ENCODE measurements around the gene ASIC1.

ASIC1 gene

DNA sequence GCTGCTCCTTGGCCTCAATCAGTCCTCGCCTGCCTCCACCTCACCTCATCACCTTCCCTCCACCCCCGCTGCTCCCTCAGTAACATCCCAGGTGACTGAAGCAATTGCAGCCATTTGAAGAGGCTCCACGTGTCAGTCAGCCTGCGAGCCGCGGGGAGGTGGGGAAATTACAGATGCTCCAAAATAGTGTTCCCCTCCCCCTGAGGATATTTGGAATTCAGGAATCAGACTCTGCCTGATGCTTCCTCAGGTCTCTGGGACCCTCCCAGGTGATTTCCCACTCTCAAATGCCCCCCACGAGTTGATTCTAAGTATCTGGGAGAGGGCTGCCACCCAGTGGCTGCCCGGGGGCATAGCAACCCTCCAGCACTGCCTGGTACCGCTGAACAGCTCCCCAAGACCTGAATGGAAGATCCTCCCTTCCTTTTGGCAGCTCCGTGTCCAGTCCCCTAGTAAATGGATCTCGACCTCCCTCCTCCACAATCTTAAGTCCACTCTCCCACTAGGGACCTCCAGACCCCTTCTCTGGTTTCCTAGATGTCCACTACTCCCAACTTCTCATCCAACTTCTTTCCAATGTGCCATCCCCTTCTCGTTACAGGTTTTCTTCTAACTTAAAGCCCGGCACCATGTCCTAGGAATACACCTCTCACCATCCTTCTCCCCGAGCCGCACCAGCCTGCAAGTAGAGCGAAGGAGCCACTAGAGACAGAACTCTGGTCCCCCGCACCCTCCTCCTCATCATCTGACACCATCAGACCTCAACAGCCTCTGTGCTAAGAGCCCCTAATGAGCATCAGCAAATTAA is 1.4 kb upstream of the ASIC1 start:
- peak; percentile 70 for DNase-seq
- Histone ChIP-seq H3K27me3 (no peaks in the 10 kb centered on the region), H3K9me3 (no peaks in the 10 kb centered on the region), H3K4me1 (peaks cover 12% of the 10 kb centered on the region), H3K4me3 (ENCODE audit: low read depth, low read length) (peak overlapping the region; percentile 77), H3K36me3 (peaks cover 16% of the 10 kb centered on the region)
- TF ChIP-seq, protein P1, sequence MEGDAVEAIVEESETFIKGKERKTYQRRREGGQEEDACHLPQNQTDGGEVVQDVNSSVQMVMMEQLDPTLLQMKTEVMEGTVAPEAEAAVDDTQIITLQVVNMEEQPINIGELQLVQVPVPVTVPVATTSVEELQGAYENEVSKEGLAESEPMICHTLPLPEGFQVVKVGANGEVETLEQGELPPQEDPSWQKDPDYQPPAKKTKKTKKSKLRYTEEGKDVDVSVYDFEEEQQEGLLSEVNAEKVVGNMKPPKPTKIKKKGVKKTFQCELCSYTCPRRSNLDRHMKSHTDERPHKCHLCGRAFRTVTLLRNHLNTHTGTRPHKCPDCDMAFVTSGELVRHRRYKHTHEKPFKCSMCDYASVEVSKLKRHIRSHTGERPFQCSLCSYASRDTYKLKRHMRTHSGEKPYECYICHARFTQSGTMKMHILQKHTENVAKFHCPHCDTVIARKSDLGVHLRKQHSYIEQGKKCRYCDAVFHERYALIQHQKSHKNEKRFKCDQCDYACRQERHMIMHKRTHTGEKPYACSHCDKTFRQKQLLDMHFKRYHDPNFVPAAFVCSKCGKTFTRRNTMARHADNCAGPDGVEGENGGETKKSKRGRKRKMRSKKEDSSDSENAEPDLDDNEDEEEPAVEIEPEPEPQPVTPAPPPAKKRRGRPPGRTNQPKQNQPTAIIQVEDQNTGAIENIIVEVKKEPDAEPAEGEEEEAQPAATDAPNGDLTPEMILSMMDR (IDR thresholded peaks at IDR 0.05; ENCODE audit: low read depth, low read length) = peak; percentile 99

DNA sequence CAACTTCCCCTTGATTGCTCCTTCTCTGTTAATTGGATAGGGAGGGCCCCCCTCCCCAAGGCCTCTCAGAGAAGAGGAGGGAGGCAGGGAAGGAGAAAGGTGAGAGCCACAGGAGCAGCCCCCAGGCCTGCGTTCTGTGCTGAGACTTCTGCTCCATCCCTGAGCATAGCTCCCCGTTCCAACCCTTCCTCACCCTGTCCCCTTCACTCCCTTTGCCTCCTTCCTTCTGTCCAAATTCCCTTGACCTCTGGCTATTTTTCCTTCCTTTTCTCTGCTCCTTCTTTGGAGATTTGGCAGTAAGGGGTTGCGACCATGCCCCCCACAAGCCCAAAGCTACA is 788 bp upstream of the ASIC1 start:
- no peak for DNase-seq
- TF ChIP-seq, protein P1 (IDR thresholded peaks at IDR 0.05; ENCODE audit: low read depth, low read length) = no peak
- Histone ChIP-seq H3K4me3 (ENCODE audit: low read depth, low read length) (peak overlapping the region; percentile 77), H3K4me1 (peaks cover 10% of the 10 kb centered on the region), H3K27me3 (no peaks in the 10 kb centered on the region), H3K9me3 (no peaks in the 10 kb centered on the region), H3K36me3 (peaks cover 22% of the 10 kb centered on the region)

DNA sequence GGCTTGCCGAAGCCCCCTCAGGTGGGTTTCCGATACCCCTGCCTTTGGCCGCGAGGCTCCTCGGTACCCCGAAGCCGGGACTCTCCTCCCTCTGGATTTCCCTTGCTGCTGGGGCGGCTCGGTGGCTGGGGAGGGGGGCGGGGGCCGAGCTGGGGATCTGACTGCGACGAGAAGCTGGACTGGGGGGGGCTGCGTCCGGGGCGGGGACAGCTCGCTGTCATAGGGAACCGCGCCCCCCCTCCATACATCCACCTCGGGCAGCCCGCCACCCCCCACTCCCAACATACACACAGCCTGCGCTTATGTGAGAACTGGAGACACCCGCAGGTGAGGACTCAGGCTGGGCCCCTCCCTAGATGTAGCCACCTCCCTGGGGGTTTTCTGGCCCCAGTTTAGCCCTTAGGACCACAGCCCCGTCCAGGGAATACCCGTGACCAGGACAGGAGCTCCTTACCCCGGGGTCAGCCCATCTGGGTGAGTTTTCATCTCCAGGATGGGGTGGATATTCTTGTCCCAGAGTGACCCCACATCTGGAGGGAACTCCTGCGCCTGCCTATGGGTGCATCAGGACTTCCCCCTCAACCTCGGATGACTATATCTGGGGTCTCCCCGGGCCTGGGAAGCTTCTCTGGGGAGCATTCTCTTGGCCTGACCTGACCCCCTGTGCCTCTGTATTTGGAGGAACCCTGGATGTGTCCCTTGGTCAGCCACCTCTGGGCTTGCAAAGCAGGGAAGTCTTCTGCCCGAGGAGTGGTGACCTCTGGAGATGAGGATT is 687 bp downstream of the ASIC1 start:
- no peaks in the 10 kb centered on the region for H3K9me3 ChIP-seq
- H3K4me1 ChIP-seq = peaks cover 10% of the 10 kb centered on the region
- no peak for DNase-seq
- peak overlapping the region; percentile 77 for H3K4me3 ChIP-seq (ENCODE audit: low read depth, low read length)
- TF ChIP-seq, protein P1 (IDR thresholded peaks at IDR 0.05; ENCODE audit: low read depth, low read length) = no peak
- H3K27me3 ChIP-seq = no peaks in the 10 kb centered on the region
- peaks cover 36% of the 10 kb centered on the region for H3K36me3 ChIP-seq

DNA sequence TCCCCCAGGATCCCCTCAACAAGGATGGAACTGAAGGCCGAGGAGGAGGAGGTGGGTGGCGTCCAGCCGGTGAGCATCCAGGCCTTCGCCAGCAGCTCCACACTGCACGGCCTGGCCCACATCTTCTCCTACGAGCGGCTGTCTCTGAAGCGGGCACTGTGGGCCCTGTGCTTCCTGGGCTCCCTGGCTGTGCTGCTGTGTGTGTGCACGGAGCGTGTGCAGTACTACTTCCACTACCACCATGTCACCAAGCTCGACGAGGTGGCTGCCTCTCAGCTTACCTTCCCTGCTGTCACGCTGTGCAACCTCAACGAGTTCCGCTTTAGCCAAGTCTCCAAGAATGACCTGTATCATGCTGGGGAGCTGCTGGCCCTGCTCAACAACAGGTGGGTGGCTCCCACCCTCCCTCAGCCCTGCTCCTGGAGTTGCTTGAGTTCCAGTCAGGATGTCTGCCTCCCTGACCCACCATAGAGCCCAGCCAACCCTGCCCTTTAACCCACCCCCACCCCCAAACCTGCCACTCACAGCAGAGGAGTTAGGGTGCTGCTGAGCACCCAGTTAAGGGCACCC is 1.4 kb downstream of the ASIC1 start:
- TF ChIP-seq, protein P1 (IDR thresholded peaks at IDR 0.05; ENCODE audit: low read depth, low read length) = no peak
- no peaks in the 10 kb centered on the region for H3K9me3 ChIP-seq
- DNase-seq = no peak
- peaks cover 43% of the 10 kb centered on the region for H3K36me3 ChIP-seq
- no peak overlapping the region for H3K4me3 ChIP-seq (ENCODE audit: low read depth, low read length)
- no peaks in the 10 kb centered on the region for H3K27me3 ChIP-seq
- H3K4me1 ChIP-seq = peaks cover 10% of the 10 kb centered on the region

DNA sequence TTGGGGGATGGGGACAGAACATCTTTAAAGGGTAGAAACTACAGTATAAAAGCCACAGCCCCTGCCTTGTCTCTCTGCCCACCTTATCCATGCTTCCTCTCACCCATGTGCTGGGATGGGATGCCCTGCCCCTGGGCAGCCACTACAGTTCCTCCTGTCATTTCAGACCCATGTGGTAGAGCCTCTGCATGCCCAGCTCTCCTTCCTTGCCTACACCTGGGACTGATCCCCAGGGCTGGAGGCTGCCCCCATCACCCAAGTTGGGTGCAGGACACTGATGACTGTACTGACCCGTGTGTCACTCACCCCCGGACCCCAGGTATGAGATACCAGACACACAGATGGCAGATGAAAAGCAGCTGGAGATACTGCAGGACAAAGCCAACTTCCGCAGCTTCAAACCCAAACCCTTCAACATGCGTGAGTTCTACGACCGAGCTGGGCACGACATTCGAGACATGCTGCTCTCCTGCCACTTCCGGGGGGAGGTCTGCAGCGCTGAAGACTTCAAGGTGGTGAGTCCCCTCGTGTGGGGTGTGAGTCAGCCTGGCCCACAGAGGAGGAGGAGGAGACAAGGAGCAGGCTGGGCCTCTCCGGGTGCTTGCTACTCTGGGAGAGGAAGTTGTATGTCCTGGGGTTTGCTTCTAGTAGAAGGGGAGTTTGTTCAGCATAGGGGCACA is 2.2 kb downstream of the ASIC1 start:
- DNase-seq = no peak
- no peak overlapping the region for H3K4me3 ChIP-seq (ENCODE audit: low read depth, low read length)
- no peaks in the 10 kb centered on the region for H3K9me3 ChIP-seq
- H3K4me1 ChIP-seq = peaks cover 10% of the 10 kb centered on the region
- H3K36me3 ChIP-seq = peaks cover 48% of the 10 kb centered on the region
- TF ChIP-seq, protein P1 (IDR thresholded peaks at IDR 0.05; ENCODE audit: low read depth, low read length) = no peak
- no peaks in the 10 kb centered on the region for H3K27me3 ChIP-seq
